SKM-1 treated with dmso at 0.1 percent for 144 hours (cell line): ENCODE data around the gene CEP76.
A peak's percentile ranks its signal among the peaks of the same experiment; 100 is the strongest.

Experiments used
- DNase-seq: peaks from one replicate; lab custom pipeline; 2025; ENCODE audit not compliant: unreplicated experiment; lab: John Stamatoyannopoulos, UW

The CEP76 gene

GRCh38 chr18:12702221-12703095 is at the start of gene CEP76, which contains the start of gene PSMG2:
Gene CEP76 (minus strand): TSS chr18:12702723. CDS start chr18:12702548, 175 bp downstream.
Gene PSMG2 (plus strand): TSS chr18:12703042. CDS start chr18:12703108, 66 bp downstream.
- peak; percentile 80 for DNase-seq

GRCh38 chr18:12751891-12752290 is 49.4 kb upstream of the CEP76 start:
- DNase-seq, result no peak

GRCh38 chr18:12751503-12751884 is 49.0 kb upstream of the CEP76 start:
- no peak for DNase-seq

- no peak for DNase-seq
Measured at GRCh38 chr18:12750715-12751502, 48.4 kb upstream of the CEP76 start.

- DNase-seq, result no peak
Measured at GRCh38 chr18:12750076-12750714, 47.7 kb upstream of the CEP76 start.

GRCh38 chr18:12749121-12749520 is 46.6 kb upstream of the CEP76 start:
- DNase-seq, result no peak

GRCh38 chr18:12748671-12749070 is 46.1 kb upstream of the CEP76 start:
- no peak for DNase-seq

GRCh38 chr18:12747530-12748315 is 45.2 kb upstream of the CEP76 start:
- DNase-seq, result no peak

GRCh38 chr18:12745095-12745795 is 42.7 kb upstream of the CEP76 start:
- DNase-seq, result no peak

GRCh38 chr18:12744103-12744502 is 41.6 kb upstream of the CEP76 start:
- DNase-seq, result peak; percentile 37

GRCh38 chr18:12742453-12742852 is 39.9 kb upstream of the CEP76 start:
- no peak for DNase-seq

GRCh38 chr18:12741351-12741750 is 38.8 kb upstream of the CEP76 start:
- DNase-seq, result no peak

- DNase-seq, result no peak
Measured at GRCh38 chr18:12737243-12737902, 34.9 kb upstream of the CEP76 start.

- peak; percentile 63 for DNase-seq
Measured at GRCh38 chr18:12726774-12727550, 24.4 kb upstream of the CEP76 start.

GRCh38 chr18:12726331-12726730 is 23.8 kb upstream of the CEP76 start:
- DNase-seq, result no peak

- DNase-seq, result no peak
Measured at GRCh38 chr18:12722731-12723130, 20.2 kb upstream of the CEP76 start.

GRCh38 chr18:12721495-12722275 is 19.2 kb upstream of the CEP76 start:
- DNase-seq, result no peak

- no peak for DNase-seq
Measured at GRCh38 chr18:12711446-12711845, 8.9 kb upstream of the CEP76 start.
